NOMO-1 treated with dmso at 0.1 percent for 144 hours (cell line): ENCODE data around the gene MAN2B2.
"Not testable (repeated sequence)": the region's sequence is repeated elsewhere in the genome, so short reads cannot be mapped to it uniquely, and the experiment has no call there.

ENCODE experiments used
- DNase-seq: peaks from one replicate; lab custom pipeline; 2025; ENCODE audit not compliant: unreplicated experiment; lab: John Stamatoyannopoulos, UW

Gene MAN2B2

GRCh38 chr4:6665320-6665654, 90.3 kb downstream of the MAN2B2 start:
- no peak for DNase-seq

GRCh38 chr4:6668391-6668790, 93.4 kb downstream of the MAN2B2 start:
- DNase-seq = no peak

- no peak for DNase-seq
Observed at GRCh38 chr4:6671648-6672047, 96.7 kb downstream of the MAN2B2 start.

GRCh38 chr4:6672131-6672530, 97.1 kb downstream of the MAN2B2 start:
- DNase-seq = no peak

GRCh38 chr4:6672541-6673190, 97.7 kb downstream of the MAN2B2 start:
- DNase-seq = not testable (repeated sequence)
